Fibroblast of lung (primary cell): ENCODE data around the gene SHC4.

ENCODE experiments used
- CTCF ChIP-seq, 2 donors: IDR thresholded peaks in 1 of 2; conservative IDR thresholded peaks in 1 of 2; 1 replicate in 1 of 2; 2 replicates in 1 of 2; pipeline ENCODE4 v1.5.1; 2011 to 2012; ENCODE audit warnings: low read length in 2 of 2, control low read depth in 1 of 2, inconsistent platforms in 1 of 2, low read depth in 1 of 2, mild to moderate bottlenecking in 1 of 2
- EZH2 ChIP-seq: IDR thresholded peaks from 2 replicates; pipeline ENCODE4 v1.5.1; 2012; ENCODE audit warnings: low read length, control low read depth, mild to moderate bottlenecking; ENCODE audit errors: missing control alignments

GRCh38 chr15:48913141-48913540 lies 50.6 kb downstream of the SHC4 start:
- no peak for TF ChIP-seq CTCF (conservative IDR thresholded peaks at IDR 0.05 in 1 of 2, IDR thresholded peaks at IDR 0.05 in 1 of 2; ENCODE audit: low read depth in 1 of 2, low read length in 2 of 2)
- TF ChIP-seq EZH2: no peak
